Measurements from ENCODE around the gene GRIP2.

DNA sequence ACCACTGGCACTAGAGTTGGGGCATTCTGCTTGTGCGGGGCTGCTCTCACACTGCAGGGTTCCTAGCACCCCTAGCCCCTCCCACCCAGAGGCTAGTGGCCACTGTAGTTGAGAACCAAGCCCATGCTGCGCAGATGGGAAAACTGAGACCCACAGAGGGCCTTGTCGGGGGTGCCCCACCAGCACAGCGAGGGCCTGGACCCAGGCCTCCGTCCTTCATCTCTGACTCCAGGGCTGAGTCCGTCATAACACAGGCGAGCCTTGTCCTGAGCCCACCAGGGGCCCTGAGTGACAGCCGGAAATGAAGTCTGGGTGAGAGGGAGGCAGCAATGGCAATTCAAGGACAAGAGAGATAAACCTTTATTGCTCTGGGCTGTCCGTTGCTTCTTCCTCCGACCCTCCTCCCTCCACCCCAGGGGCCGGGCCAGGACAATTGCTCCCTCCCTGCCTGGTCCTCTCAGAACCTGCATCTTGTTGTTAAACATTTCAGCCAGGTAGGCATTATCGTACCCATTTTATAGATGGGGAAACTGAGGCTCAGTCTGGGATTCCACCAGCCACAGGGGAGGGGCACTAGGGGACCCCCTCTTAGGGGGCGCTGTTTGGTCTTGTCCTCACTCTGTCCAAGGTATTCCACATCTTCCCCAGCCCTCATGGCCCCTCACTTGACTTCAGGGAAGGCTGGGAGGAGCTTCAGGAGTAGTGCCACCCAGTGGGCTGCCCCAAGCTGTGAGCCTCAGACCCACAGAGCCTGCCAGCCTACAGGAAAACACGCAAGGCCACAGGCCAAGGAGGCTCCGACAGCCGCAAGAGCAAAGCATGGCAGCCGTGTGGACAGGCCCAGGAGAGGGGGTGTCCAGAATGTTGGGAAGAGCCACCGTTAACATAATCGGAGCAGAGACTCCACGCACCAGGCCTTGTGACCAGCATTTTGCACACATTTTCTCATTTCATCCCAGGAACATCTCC lies 4.4 kb upstream of the GRIP2 start:
- TF ChIP-seq, protein P1, sequence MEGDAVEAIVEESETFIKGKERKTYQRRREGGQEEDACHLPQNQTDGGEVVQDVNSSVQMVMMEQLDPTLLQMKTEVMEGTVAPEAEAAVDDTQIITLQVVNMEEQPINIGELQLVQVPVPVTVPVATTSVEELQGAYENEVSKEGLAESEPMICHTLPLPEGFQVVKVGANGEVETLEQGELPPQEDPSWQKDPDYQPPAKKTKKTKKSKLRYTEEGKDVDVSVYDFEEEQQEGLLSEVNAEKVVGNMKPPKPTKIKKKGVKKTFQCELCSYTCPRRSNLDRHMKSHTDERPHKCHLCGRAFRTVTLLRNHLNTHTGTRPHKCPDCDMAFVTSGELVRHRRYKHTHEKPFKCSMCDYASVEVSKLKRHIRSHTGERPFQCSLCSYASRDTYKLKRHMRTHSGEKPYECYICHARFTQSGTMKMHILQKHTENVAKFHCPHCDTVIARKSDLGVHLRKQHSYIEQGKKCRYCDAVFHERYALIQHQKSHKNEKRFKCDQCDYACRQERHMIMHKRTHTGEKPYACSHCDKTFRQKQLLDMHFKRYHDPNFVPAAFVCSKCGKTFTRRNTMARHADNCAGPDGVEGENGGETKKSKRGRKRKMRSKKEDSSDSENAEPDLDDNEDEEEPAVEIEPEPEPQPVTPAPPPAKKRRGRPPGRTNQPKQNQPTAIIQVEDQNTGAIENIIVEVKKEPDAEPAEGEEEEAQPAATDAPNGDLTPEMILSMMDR (conservative IDR thresholded peaks at IDR 0.05; ENCODE audit: low read depth, low read length) = no peak
- TF ChIP-seq USF2 (IDR thresholded peaks at IDR 0.05; ENCODE audit: low read depth, low read length) = no peak
- TF ChIP-seq MAZ (IDR thresholded peaks at IDR 0.05; ENCODE audit: borderline replicate concordance, low read depth, low read length) = no peak
- no peak for TF ChIP-seq RAD21 (IDR thresholded peaks at IDR 0.05; ENCODE audit: low read length)
- TF ChIP-seq POLR2A (IDR thresholded peaks at IDR 0.05; ENCODE audit: low read depth, low read length) = no peak
- TF ChIP-seq FOS (IDR thresholded peaks at IDR 0.05; ENCODE audit: low read depth, low read length) = no peak
- TF ChIP-seq SMC3 (IDR thresholded peaks at IDR 0.05; ENCODE audit: low read depth, low read length) = no peak
- no peak for TF ChIP-seq RCOR1 (IDR thresholded peaks at IDR 0.05; ENCODE audit: insufficient replicate concordance, low read length)
- no peak for TF ChIP-seq CEBPB (IDR thresholded peaks at IDR 0.05; ENCODE audit: low read depth, low read length)
- TF ChIP-seq, protein P2, sequence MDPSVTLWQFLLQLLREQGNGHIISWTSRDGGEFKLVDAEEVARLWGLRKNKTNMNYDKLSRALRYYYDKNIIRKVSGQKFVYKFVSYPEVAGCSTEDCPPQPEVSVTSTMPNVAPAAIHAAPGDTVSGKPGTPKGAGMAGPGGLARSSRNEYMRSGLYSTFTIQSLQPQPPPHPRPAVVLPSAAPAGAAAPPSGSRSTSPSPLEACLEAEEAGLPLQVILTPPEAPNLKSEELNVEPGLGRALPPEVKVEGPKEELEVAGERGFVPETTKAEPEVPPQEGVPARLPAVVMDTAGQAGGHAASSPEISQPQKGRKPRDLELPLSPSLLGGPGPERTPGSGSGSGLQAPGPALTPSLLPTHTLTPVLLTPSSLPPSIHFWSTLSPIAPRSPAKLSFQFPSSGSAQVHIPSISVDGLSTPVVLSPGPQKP (IDR thresholded peaks at IDR 0.05; ENCODE audit: borderline replicate concordance, low read depth, low read length) = no peak
- no peak for TF ChIP-seq MXI1 (IDR thresholded peaks at IDR 0.05; ENCODE audit: borderline replicate concordance, low read depth, low read length)

Data from IMR-90 (cell line).